ENCODE measurements around the gene YIPF4.

DNA sequence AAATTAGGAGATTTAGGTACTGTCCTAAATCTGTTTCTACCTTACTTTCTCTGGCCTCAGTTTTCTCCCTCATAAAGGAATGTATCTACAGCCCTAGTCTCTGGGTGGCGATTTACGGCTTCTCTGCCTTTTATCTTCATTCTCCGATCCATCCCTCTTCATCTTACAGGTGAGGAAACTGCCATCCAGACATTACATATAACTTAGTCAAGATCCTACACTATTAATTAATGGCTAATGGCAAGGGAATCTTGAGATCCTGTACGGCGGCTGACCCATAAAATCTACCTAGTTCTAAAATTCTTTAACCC, 386 bp upstream of the YIPF4 start:
- TF ChIP-seq, protein P1, sequence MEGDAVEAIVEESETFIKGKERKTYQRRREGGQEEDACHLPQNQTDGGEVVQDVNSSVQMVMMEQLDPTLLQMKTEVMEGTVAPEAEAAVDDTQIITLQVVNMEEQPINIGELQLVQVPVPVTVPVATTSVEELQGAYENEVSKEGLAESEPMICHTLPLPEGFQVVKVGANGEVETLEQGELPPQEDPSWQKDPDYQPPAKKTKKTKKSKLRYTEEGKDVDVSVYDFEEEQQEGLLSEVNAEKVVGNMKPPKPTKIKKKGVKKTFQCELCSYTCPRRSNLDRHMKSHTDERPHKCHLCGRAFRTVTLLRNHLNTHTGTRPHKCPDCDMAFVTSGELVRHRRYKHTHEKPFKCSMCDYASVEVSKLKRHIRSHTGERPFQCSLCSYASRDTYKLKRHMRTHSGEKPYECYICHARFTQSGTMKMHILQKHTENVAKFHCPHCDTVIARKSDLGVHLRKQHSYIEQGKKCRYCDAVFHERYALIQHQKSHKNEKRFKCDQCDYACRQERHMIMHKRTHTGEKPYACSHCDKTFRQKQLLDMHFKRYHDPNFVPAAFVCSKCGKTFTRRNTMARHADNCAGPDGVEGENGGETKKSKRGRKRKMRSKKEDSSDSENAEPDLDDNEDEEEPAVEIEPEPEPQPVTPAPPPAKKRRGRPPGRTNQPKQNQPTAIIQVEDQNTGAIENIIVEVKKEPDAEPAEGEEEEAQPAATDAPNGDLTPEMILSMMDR (IDR thresholded peaks at IDR 0.05; ENCODE audit: extremely low read depth in 1 of 2, insufficient read depth in 1 of 2, low read depth in 1 of 2, low read length in 2 of 2) = no peak
- no peak for TF ChIP-seq JUN (IDR thresholded peaks at IDR 0.05; ENCODE audit: borderline replicate concordance, insufficient read depth, insufficient read length, low read depth)
- TF ChIP-seq POLR2AphosphoS5 (IDR thresholded peaks at IDR 0.05; ENCODE audit: insufficient read depth, low read depth, low read length) = no peak

Measured in endothelial cell of umbilical vein (primary cell).